DMS53 treated with DMSO at 0.1 percent for 48 hours (cell line): ENCODE data around the gene MKNK1.

Experiments used
- DNase-seq: peaks from one replicate; lab custom pipeline; 2025; ENCODE audit not compliant: unreplicated experiment; lab: John Stamatoyannopoulos, UW

The MKNK1 gene

GRCh38 chr1:46619656-46620258 is 15.7 kb upstream of the MKNK1 start:
- DNase-seq = no peak

- no peak for DNase-seq
Measured at GRCh38 chr1:46618754-46619415, 14.8 kb upstream of the MKNK1 start.

GRCh38 chr1:46617833-46618232 is 13.8 kb upstream of the MKNK1 start:
- DNase-seq = no peak

GRCh38 chr1:46617108-46617800 is 13.2 kb upstream of the MKNK1 start:
- DNase-seq = no peak

GRCh38 chr1:46616277-46617107 is 12.4 kb upstream of the MKNK1 start, which contains the start of gene MOB3C:
TSS of gene MOB3C (minus strand) at chr1:46616811. CDS start at chr1:46613321, 3,490 bp downstream.
- DNase-seq = peak; percentile 61

- DNase-seq = no peak
Measured at GRCh38 chr1:46615735-46616134, 11.7 kb upstream of the MKNK1 start.

- DNase-seq = no peak
Measured at GRCh38 chr1:46615088-46615487, 11.0 kb upstream of the MKNK1 start.

- DNase-seq = no peak
Measured at GRCh38 chr1:46614604-46614984, 10.5 kb upstream of the MKNK1 start.

- DNase-seq = no peak
Measured at GRCh38 chr1:46613661-46614603, 9.9 kb upstream of the MKNK1 start.

- no peak for DNase-seq
Measured at GRCh38 chr1:46612937-46613660, 9.0 kb upstream of the MKNK1 start.

GRCh38 chr1:46611691-46612221 is 7.7 kb upstream of the MKNK1 start:
- DNase-seq = no peak

- no peak for DNase-seq
Measured at GRCh38 chr1:46607345-46608130, 3.5 kb upstream of the MKNK1 start.

- peak; percentile 89 for DNase-seq
Measured at GRCh38 chr1:46606255-46606965, 2.3 kb upstream of the MKNK1 start.

- DNase-seq = no peak
Measured at GRCh38 chr1:46605232-46605631, 1.2 kb upstream of the MKNK1 start.

GRCh38 chr1:46603481-46603857 is 599 bp downstream of the MKNK1 start:
- no peak for DNase-seq

GRCh38 chr1:46601257-46602007 is 2.6 kb downstream of the MKNK1 start:
- DNase-seq = no peak
